ENCODE data around the gene TRIM64. TPM values are rescaled to one million over a fixed set of nuclear protein-coding genes. Genes with fewer than 3 reads are reported as not detected.
"Not testable (repeated sequence)": the region's sequence is repeated elsewhere in the genome, so short reads cannot be mapped to it uniquely, and the experiment has no call there.

TRIM64 gene
- total RNA-seq, 1 experiment from 2014 or later: not detected

DNA sequence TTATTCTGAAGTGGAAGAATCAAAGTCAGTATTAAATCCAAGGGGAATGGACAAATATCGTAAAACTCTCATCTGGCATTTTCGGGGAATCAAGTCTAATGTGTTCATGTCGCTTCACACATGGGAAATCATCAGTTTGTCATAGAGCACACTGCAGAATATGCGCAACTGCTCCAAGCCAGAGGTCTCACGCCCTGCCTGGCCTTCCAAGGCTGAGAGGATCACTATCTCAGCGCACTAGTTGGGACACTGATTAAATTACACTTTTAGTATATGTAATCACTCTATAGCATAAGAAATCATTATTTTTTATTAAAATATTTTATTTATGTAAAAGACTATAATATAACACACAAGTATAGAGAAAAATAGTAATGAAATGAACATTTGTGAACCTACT lies 5.0 kb upstream of the TRIM64 start:
- not testable (repeated sequence) for H3K79me2 ChIP-seq (ENCODE audit: insufficient read depth, low read length); H2BK12ac ChIP-seq (ENCODE audit: insufficient read length, low read depth, low read length); H3K9me3 Mint-ChIP-seq; H3K27me3 Mint-ChIP-seq (ENCODE audit: low read depth); H3K79me1 ChIP-seq (ENCODE audit: insufficient read depth, low read depth, low read length, poor library complexity, severe bottlenecking); H3K18ac ChIP-seq (ENCODE audit: insufficient read length, low read depth, low read length); H3K4me1 Mint-ChIP-seq; H2BK15ac ChIP-seq (ENCODE audit: low read depth, low read length); H3K4me3 Mint-ChIP-seq; H2BK5ac ChIP-seq (ENCODE audit: insufficient read length, low read length); H4K8ac ChIP-seq (replicated peaks; ENCODE audit: insufficient read length, low read depth, low read length); H2AFZ ChIP-seq (ENCODE audit: low read length); H2BK20ac ChIP-seq (ENCODE audit: low read depth, low read length, poor library complexity, severe bottlenecking); H4K91ac ChIP-seq (ENCODE audit: insufficient read length, low read depth, low read length); H3K56ac ChIP-seq (ENCODE audit: insufficient read length, low read depth, low read length); H3K4ac ChIP-seq (ENCODE audit: low read depth, low read length); H3T11ph ChIP-seq (ENCODE audit: low read length); H3K9me3 ChIP-seq (ENCODE audit: control insufficient read depth, low read depth, low read length); H3K23ac ChIP-seq (ENCODE audit: insufficient read length, low read depth, low read length); H3K14ac ChIP-seq (ENCODE audit: insufficient read depth, low read length); H3K36me3 Mint-ChIP-seq (ENCODE audit: insufficient read depth in 1 of 3, low read depth in 3 of 3); H3K9ac ChIP-seq (ENCODE audit: extremely low read depth, insufficient read length, low read length); H2BK120ac ChIP-seq (ENCODE audit: low read depth, low read length, poor library complexity, severe bottlenecking); H3K23me2 ChIP-seq (ENCODE audit: insufficient read length, low read depth, low read length, poor library complexity, severe bottlenecking); H3K4me2 ChIP-seq (ENCODE audit: insufficient read depth, insufficient read length, low read length); H4K5ac ChIP-seq (ENCODE audit: insufficient read length, low read depth, low read length); H3K27ac Mint-ChIP-seq; H4K20me1 ChIP-seq (ENCODE audit: control insufficient read depth, insufficient read depth, insufficient read length); H3K4me1 ChIP-seq (ENCODE audit: insufficient read depth, low read length); H3K27me3 ChIP-seq (ENCODE audit: insufficient read depth, low read length); DNase-seq; H3K27ac ChIP-seq (ENCODE audit: insufficient read length, low read depth, low read length); H2AK5ac ChIP-seq (ENCODE audit: insufficient read length, low read length)
- WGBS (ENCODE audit: extremely low coverage, insufficient read length, low lambda C conversion rate): no CpG with 5 or more reads among the region's 6 CpGs

Other genes with a start within 250 kb of the TRIM64 start
- not detected in 2 replicates for gene TRIM49, start 157.5 kb upstream of the TRIM64 start, total RNA-seq (2021)
- gene TRIM64B, start 87.5 kb upstream of the TRIM64 start, total RNA-seq (2021): not detected in 2 replicates
- gene TRIM49D1, start 43.8 kb upstream of the TRIM64 start, total RNA-seq (2021): not detected in 2 replicates
- gene TRIM49D2, start 42.0 kb upstream of the TRIM64 start, total RNA-seq (2021): not detected in 2 replicates
- gene TRIM49C, start 65.1 kb downstream of the TRIM64 start, total RNA-seq (2021): not detected in 2 replicates
- not detected in 2 replicates for gene UBTFL1, start 119.9 kb downstream of the TRIM64 start, total RNA-seq (2021)
- 1.8 and 2.1 TPM in 2 replicates for gene NAALAD2, start 168.6 kb downstream of the TRIM64 start, total RNA-seq (2021)